Prostate gland (tissue), 2 donors: ENCODE measurements around the gene GADL1.

ENCODE experiments used
- CTCF ChIP-seq, 4 experiments: fragments of 200-600 bp in 2 of 4; fragments of 450-650 bp in 2 of 4; sonication (generic) in 2 of 4; IDR thresholded peaks; 1 replicate in 3 of 4; 2 replicates in 1 of 4; pipeline ENCODE4 v1.5.1; 2016 to 2019; ENCODE audit warnings: antibody characterized with exemption in 4 of 4, mild to moderate bottlenecking in 2 of 4, moderate library complexity in 2 of 4
- POLR2A ChIP-seq: fragments of 450-650 bp; IDR thresholded peaks from one replicate; pipeline ENCODE4 v1.6.1; 2016; ENCODE audit warnings: antibody characterized with exemption, mild to moderate bottlenecking
- POLR2AphosphoS5 ChIP-seq: sonication (generic); formaldehyde crosslinking; IDR thresholded peaks from one replicate; pipeline ENCODE4 v1.6.1; 2017; ENCODE audit warnings: antibody characterized with exemption

- TF ChIP-seq CTCF (IDR thresholded peaks at IDR 0.05) (no peak), POLR2AphosphoS5 (no peak), POLR2A (no peak)
Measured at GRCh38 chr3:30804984-30805383, 89.5 kb downstream of the GADL1 start.
